Astrocyte of the spinal cord (primary cell): ENCODE measurements around the gene SPRTN.

Experiments
- DNase-seq: peaks from one replicate; pipeline ENCODE4 v3.0.0; 2011; ENCODE audit warnings: low read depth, low spot score
- H3K4me3 ChIP-seq: 2 replicates; pipeline ENCODE4 v1.5.1; 2011; ENCODE audit warnings: low read depth, mild to moderate bottlenecking, low read length, moderate library complexity
- CTCF ChIP-seq: IDR thresholded peaks from 2 replicates; pipeline ENCODE4 v1.5.1; 2012; ENCODE audit warnings: low read depth, mild to moderate bottlenecking, low read length, inconsistent platforms
- in situ Hi-C: cut with HindIII; loops from 2 replicates; pipeline ENCODE4 v1.10.0; 2017; ENCODE audit warnings: low sequenced_read_pairs

The SPRTN gene

GRCh38 chr1:231387770-231388669, 49.9 kb downstream of the SPRTN start:
- TF ChIP-seq CTCF = no peak
- in situ Hi-C loops = no loop called here
- no peak for DNase-seq
- H3K4me3 ChIP-seq = no peak overlapping the region

- DNase-seq = peak; percentile 48
- TF ChIP-seq CTCF = no peak
- H3K4me3 ChIP-seq = no peak overlapping the region
- in situ Hi-C loops = no loop called here
Measured at GRCh38 chr1:231390071-231390470, 52.0 kb downstream of the SPRTN start.

GRCh38 chr1:231392389-231393131, 54.5 kb downstream of the SPRTN start:
- H3K4me3 ChIP-seq = no peak overlapping the region
- no peak for TF ChIP-seq CTCF
- DNase-seq = no peak
- in situ Hi-C loops = no loop called here

- no peak for TF ChIP-seq CTCF
Measured at GRCh38 chr1:231393668-231394067, 55.6 kb downstream of the SPRTN start.

GRCh38 chr1:231395076-231395997, 57.2 kb downstream of the SPRTN start:
- peak; percentile 97 for DNase-seq
- in situ Hi-C loops = no loop called here
- H3K4me3 ChIP-seq = peak overlapping the region; percentile 6
- TF ChIP-seq CTCF = no peak

More at GRCh38 chr1:231393668-231394067, 55.6 kb downstream of the SPRTN start:
- no peak overlapping the region for H3K4me3 ChIP-seq
- no peak for DNase-seq
- in situ Hi-C loops = no loop called here

- no peak for TF ChIP-seq CTCF
- no peak overlapping the region for H3K4me3 ChIP-seq
- DNase-seq = no peak
- in situ Hi-C loops = no loop called here
Measured at GRCh38 chr1:231395998-231396390, 57.9 kb downstream of the SPRTN start.
